RPMI7951 (cell line): ENCODE measurements around the gene SLC6A12. TPM values are rescaled to one million over a fixed set of nuclear protein-coding genes. Genes with fewer than 3 reads are reported as not detected.
A peak's percentile ranks its signal among the peaks of the same experiment; 100 is the strongest.

Source experiments
- DNase-seq: peaks from one replicate; pipeline ENCODE4 v3.0.0-alpha.2; 2012; ENCODE audit warnings: low read depth
- total RNA-seq: library from RNA; depleted of rRNA; stranded (reverse); fragments of >200 nt; shearing (Covaris generic); gene quantifications from 2 replicates; pipeline ENCODE4 v1.2.3, GENCODE V29; 2014

Gene SLC6A12
- total RNA-seq, 1 experiment from 2014 or later: not detected

GRCh38 chr12:163406-163986 is 50.5 kb downstream of the SLC6A12 start:
- no peak for DNase-seq

- no peak for DNase-seq
Observed at GRCh38 chr12:162467-163307, 51.3 kb downstream of the SLC6A12 start.

GRCh38 chr12:161823-162222 is 52.1 kb downstream of the SLC6A12 start:
- no peak for DNase-seq

GRCh38 chr12:160858-161257 is 53.1 kb downstream of the SLC6A12 start:
- no peak for DNase-seq

- no peak for DNase-seq
Observed at GRCh38 chr12:159156-159782, 54.7 kb downstream of the SLC6A12 start.

- DNase-seq: no peak
Observed at GRCh38 chr12:157644-158043, 56.3 kb downstream of the SLC6A12 start.

GRCh38 chr12:156945-157344 is 57.0 kb downstream of the SLC6A12 start:
- no peak for DNase-seq

- no peak for DNase-seq
Observed at GRCh38 chr12:155646-156045, 58.3 kb downstream of the SLC6A12 start.

GRCh38 chr12:155006-155405 is 59.0 kb downstream of the SLC6A12 start:
- DNase-seq: no peak

- DNase-seq: no peak
Observed at GRCh38 chr12:154058-154457, 59.9 kb downstream of the SLC6A12 start.

GRCh38 chr12:153080-153746 is 60.7 kb downstream of the SLC6A12 start:
- DNase-seq: peak; percentile 8

- DNase-seq: no peak
Observed at GRCh38 chr12:152440-152839, 61.5 kb downstream of the SLC6A12 start.

GRCh38 chr12:151579-151978 is 62.4 kb downstream of the SLC6A12 start:
- DNase-seq: no peak

- DNase-seq: no peak
Observed at GRCh38 chr12:148676-149416, 65.1 kb downstream of the SLC6A12 start.

GRCh38 chr12:147242-147641 is 66.7 kb downstream of the SLC6A12 start:
- no peak for DNase-seq

GRCh38 chr12:145369-145960 is 68.5 kb downstream of the SLC6A12 start:
- DNase-seq: no peak

GRCh38 chr12:144650-145284 is 69.2 kb downstream of the SLC6A12 start:
- DNase-seq: no peak

GRCh38 chr12:143964-144649 is 69.8 kb downstream of the SLC6A12 start:
- peak; percentile 3 for DNase-seq

GRCh38 chr12:140162-140561 is 73.8 kb downstream of the SLC6A12 start:
- DNase-seq: no peak
